PC-9 (cell line): ENCODE data around the gene CTDNEP1. TPM values are rescaled to one million over a fixed set of nuclear protein-coding genes. Genes with fewer than 3 reads are reported as not detected.

ENCODE experiments used
- BruUV-seq: library from RNA; stranded (reverse); fragments of 400-500 nt; replicated peaks from 2 replicates; lab custom pipeline; 2021; lab: Mats Ljungman, UMichigan
- CTCF ChIA-PET: fragments of 300-600 bp; sonication (Branson Sonifier 250); formaldehyde crosslinking; loops from one replicate; lab custom pipeline; 2022; ENCODE audit warnings: antibody characterized with exemption; lab: Charles Lee
- POLR2A ChIA-PET: fragments of 300-600 bp; sonication (Branson Sonifier 250); formaldehyde crosslinking; loops from one replicate; lab custom pipeline; 2022; ENCODE audit warnings: antibody characterized with exemption; ENCODE audit not compliant: unreplicated experiment; lab: Charles Lee
- DNase-seq, 2 experiments: peaks; one replicate each; pipeline versions ENCODE4 v3.0.0 to v3.0.0-alpha.2; 2015 to 2022; ENCODE audit warnings: mixed read lengths in 1 of 2
- H2AFZ ChIP-seq: fragments of 200-600 bp; sonication (generic); 2 replicates; pipeline ENCODE4 v1.8.1; 2017; ENCODE audit warnings: antibody characterized with exemption
- H3F3A ChIP-seq: fragments of 200-600 bp; sonication (generic); 2 replicates; pipeline ENCODE4 v1.8.1; 2017; ENCODE audit warnings: antibody characterized with exemption, mild to moderate bottlenecking, low read depth; ENCODE audit not compliant: insufficient read depth
- H3K27ac ChIP-seq: fragments of 200-600 bp; sonication (generic); 2 replicates; pipeline ENCODE4 v1.6.1; 2016; ENCODE audit warnings: mixed run types
- H3K27me3 ChIP-seq: fragments of 200-600 bp; sonication (generic); 2 replicates; pipeline ENCODE4 v1.6.1; 2016; ENCODE audit warnings: low read depth, mixed run types; ENCODE audit not compliant: insufficient read depth
- H3K36me3 ChIP-seq: fragments of 200-600 bp; sonication (generic); 2 replicates; pipeline ENCODE4 v1.6.1; 2016; ENCODE audit warnings: low read depth, mixed run types
- H3K4me1 ChIP-seq: fragments of 200-600 bp; sonication (generic); replicated peaks from 2 replicates; pipeline ENCODE4 v1.6.1; 2016; ENCODE audit warnings: mixed run types; ENCODE audit not compliant: insufficient read depth
- H3K4me2 ChIP-seq: fragments of 200-600 bp; sonication (generic); 2 replicates; pipeline ENCODE4 v1.6.1; 2017; ENCODE audit warnings: mixed run types
- H3K4me3 ChIP-seq: fragments of 200-600 bp; sonication (generic); 2 replicates; pipeline ENCODE4 v1.6.1; 2016; ENCODE audit warnings: mixed run types
- H3K79me2 ChIP-seq: fragments of 200-600 bp; sonication (generic); 2 replicates; pipeline ENCODE4 v1.6.1; 2017; ENCODE audit warnings: low read depth, mixed run types
- H3K9me2 ChIP-seq: fragments of 200-600 bp; sonication (generic); 2 replicates; pipeline ENCODE4 v1.8.1; 2017; ENCODE audit warnings: mild to moderate bottlenecking; ENCODE audit not compliant: insufficient read depth
- H3K9me3 ChIP-seq: fragments of 200-600 bp; sonication (generic); 2 replicates; pipeline ENCODE4 v1.8.1; 2016; ENCODE audit warnings: low read depth; ENCODE audit not compliant: insufficient read depth
- H4K20me1 ChIP-seq: fragments of 200-600 bp; sonication (generic); 2 replicates; pipeline ENCODE4 v1.8.1; 2017; ENCODE audit not compliant: insufficient read depth
- CTCF ChIP-seq: fragments of 200-600 bp; sonication (generic); conservative IDR thresholded peaks from 2 replicates; pipeline ENCODE4 v1.6.1; 2017; ENCODE audit warnings: mixed run types, antibody characterized with exemption, mild to moderate bottlenecking, moderate library complexity
- EZH2 ChIP-seq: fragments of 200-600 bp; sonication (generic); IDR thresholded peaks from 2 replicates; pipeline ENCODE4 v1.8.0; 2017; ENCODE audit warnings: antibody characterized with exemption, low read depth
- intact Hi-C: fragments of 100-400 bp; cut with micrococcal nuclease; formaldehyde crosslinking; loops from one replicate; pipeline ENCODE4 v1.10.0; 2022; ENCODE audit not compliant: unreplicated experiment
- total RNA-seq: library from RNA; stranded (reverse); gene quantifications from 2 replicates; pipeline ENCODE4 v1.2.3, GENCODE V29; 2021

The CTDNEP1 gene
- total RNA-seq, 1 experiment from 2014 or later: 203 TPM

GRCh38 chr17:7225711-7226331, 25.7 kb downstream of the CTDNEP1 start:
- H3K27me3 ChIP-seq: no peaks in the 10 kb centered on the region
- DNase-seq: no peak
- no peak overlapping the region for H3K27ac ChIP-seq
- peaks cover 46% of the 10 kb centered on the region for H3K36me3 ChIP-seq
- H4K20me1 ChIP-seq: peaks cover 35% of the 10 kb centered on the region
- H3K4me1 ChIP-seq: peaks cover 18% of the 10 kb centered on the region
- intact Hi-C loops: no loop called here
- no peaks in the 10 kb centered on the region for H3K9me2 ChIP-seq
- no peaks in the 10 kb centered on the region for H3K9me3 ChIP-seq
- TF ChIP-seq EZH2 (no peak), CTCF (no peak)
- H3F3A ChIP-seq: peaks cover 59% of the 10 kb centered on the region
- no peak overlapping the region for H2AFZ ChIP-seq
- no peak overlapping the region for H3K4me2 ChIP-seq
- no TSS peak for BruUV-seq
- peaks cover 45% of the 10 kb centered on the region for H3K79me2 ChIP-seq
- POLR2A ChIA-PET: interaction anchor here (1.2 kb wide), 1 partner anchor 55 kb away, joined by 4 read pairs; the partner anchor contains the start of gene SLC2A4
- CTCF ChIA-PET: no interaction called here
- no peak overlapping the region for H3K4me3 ChIP-seq

GRCh38 chr17:7224661-7225111, 26.8 kb downstream of the CTDNEP1 start:
- CTCF ChIA-PET: no interaction called here
- H3K9me2 ChIP-seq: no peaks in the 10 kb centered on the region
- intact Hi-C loops: loop anchor here (5.0 kb wide), 1 partner anchor 83 kb away; the partner anchor contains the start of gene EIF5A

GRCh38 chr17:7224110-7224509, 27.4 kb downstream of the CTDNEP1 start:
- Histone ChIP-seq H3K4me2 (no peak overlapping the region), H3K9me2 (no peaks in the 10 kb centered on the region), H4K20me1 (peaks cover 36% of the 10 kb centered on the region), H3K4me1 (peaks cover 25% of the 10 kb centered on the region), H3K27ac (no peak overlapping the region), H3K4me3 (no peak overlapping the region), H3K27me3 (no peaks in the 10 kb centered on the region), H3K9me3 (no peaks in the 10 kb centered on the region), H3K36me3 (peaks cover 31% of the 10 kb centered on the region), H3F3A (peaks cover 73% of the 10 kb centered on the region), H3K79me2 (peaks cover 34% of the 10 kb centered on the region), H2AFZ (no peak overlapping the region)
- TF ChIP-seq EZH2 (no peak), CTCF (no peak)
- intact Hi-C loops: loop anchor here (5.0 kb wide), 1 partner anchor 83 kb away; the partner anchor contains the start of gene EIF5A
- DNase-seq: no peak
- BruUV-seq: no TSS peak
- ChIA-PET CTCF (no interaction called here), POLR2A (interaction anchor here (0.7 kb wide), 1 partner anchor 9 kb away, joined by 5 read pairs; no protein-coding TSS in a partner anchor)

More at GRCh38 chr17:7224661-7225111, 26.8 kb downstream of the CTDNEP1 start:
- H4K20me1 ChIP-seq: peaks cover 36% of the 10 kb centered on the region
- peaks cover 35% of the 10 kb centered on the region for H3K79me2 ChIP-seq
- H3K4me1 ChIP-seq: peaks cover 20% of the 10 kb centered on the region
- H3K9me3 ChIP-seq: no peaks in the 10 kb centered on the region
- H3K4me2 ChIP-seq: no peak overlapping the region
- DNase-seq: no peak
- H3F3A ChIP-seq: peaks cover 67% of the 10 kb centered on the region
- H3K27ac ChIP-seq: no peak overlapping the region
- H3K4me3 ChIP-seq: no peak overlapping the region
- H3K27me3 ChIP-seq: no peaks in the 10 kb centered on the region
- H2AFZ ChIP-seq: no peak overlapping the region
- POLR2A ChIA-PET: interaction anchor here (0.7 to 1.2 kb wide), 2 partner anchors 9 to 56 kb away, joined by 4 to 5 read pairs; partner anchors contain the start of gene SLC2A4
- TF ChIP-seq EZH2 (no peak), CTCF (no peak)
- H3K36me3 ChIP-seq: peaks cover 36% of the 10 kb centered on the region
- no TSS peak for BruUV-seq
